DLD1 (cell line): Measurements from ENCODE around the gene CYB5R3.
"Not testable (repeated sequence)": the region's sequence is repeated elsewhere in the genome, so short reads cannot be mapped to it uniquely, and the experiment has no call there.

ENCODE experiments used
- in situ Hi-C: cut with HindIII; loops from 2 replicates; pipeline ENCODE4 v1.10.0; 2017; ENCODE audit warnings: low sequenced_read_pairs

Gene CYB5R3

DNA sequence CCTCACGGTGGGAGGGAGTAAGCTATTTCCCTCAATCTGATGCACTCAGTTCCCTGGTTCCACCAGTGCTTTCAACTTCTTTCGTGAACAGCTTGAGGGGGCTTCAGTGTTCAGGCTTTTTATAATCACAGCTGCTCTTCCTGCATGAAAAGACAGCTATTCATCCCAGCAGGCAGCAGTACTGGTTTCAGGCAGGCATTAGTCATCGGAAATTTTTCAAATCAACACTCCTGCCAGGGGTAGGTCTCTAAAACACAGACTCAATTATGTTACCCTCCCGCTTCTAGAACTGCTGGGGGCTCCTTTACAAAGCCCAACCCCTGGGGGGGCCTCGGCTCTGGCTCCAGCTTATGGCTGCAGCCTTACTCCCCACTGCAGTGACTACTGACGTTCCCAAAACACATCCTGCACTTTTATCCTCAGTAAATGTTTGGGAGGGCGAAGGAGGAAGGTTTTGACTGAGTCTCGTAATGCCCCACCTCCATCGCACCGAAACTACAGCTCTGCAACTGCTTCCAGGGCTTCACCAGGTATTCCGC is 40.3 kb downstream of the CYB5R3 start:
- in situ Hi-C loops = no loop called here

DNA sequence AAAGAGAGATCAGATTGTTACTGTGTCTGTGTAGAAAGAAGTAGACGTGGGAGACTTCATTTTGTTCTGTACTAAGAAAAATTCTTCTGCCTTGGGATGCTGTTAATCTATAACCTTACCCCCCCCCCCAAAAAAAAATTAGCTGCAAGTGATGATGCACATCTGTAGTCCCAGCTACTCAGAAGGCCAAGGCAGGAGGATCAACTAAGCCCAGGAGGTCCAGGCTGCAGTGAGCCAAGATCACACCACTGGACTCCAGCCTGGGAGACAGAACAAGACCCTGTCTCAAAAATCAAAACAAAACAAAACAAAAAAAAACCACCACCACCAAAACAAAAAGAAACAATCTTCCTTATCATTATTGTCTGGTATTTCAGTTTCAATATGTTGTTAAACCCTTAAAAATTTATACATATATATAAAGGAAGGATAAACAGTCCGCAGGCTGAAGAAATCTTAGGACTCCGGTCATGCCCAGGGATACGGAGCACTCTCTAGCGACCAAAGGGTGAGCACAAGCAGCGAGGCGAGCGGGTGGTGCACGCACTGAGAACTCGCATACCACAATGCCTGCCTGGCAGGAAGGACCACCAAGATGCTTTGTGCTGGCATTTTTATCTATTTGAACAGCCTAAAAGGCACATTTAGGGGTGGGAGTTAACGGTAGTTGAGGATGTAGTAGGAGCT is 40.9 kb downstream of the CYB5R3 start:
- in situ Hi-C loops = no loop called here

DNA sequence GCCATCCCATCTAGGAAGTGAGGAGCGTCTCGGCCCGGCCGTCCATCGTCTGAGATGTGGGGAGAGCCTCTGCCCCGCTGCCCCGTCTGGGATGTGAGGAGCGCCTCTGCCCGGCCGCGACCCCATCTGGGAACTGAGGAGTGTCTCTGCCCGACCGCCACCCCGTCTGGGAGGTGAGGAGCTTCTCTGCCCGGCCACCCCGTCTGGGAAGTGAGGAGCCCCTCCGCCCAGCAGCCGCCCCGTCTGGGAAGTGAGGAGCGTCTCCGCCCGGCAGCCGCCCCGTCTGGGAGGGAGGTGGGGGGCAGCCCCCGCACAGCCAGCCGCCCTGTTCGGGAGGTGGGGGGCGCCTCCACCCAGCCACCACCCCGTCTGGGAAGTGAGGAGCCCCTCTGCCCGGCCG is 41.6 kb downstream of the CYB5R3 start:
- in situ Hi-C loops = not testable (repeated sequence)

DNA sequence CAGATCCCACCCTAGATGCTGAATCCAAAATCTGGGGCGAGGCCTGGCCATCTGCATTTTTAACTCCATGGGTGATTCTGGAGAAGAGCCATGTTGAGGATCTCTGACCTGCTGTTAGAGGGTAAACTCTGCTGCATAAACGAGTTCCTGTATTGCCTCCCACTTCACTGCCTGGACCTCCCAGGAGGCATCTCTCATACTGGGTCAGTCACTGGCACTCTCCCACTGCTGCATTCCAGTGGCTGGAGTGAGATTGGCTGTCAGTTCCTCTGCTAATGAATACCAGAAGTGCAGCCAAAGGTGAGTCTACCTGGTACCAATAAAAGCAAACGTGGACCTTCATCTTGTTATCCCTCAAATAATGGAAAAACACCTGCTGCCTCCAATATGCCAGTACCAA is 44.8 kb downstream of the CYB5R3 start:
- in situ Hi-C loops = no loop called here

DNA sequence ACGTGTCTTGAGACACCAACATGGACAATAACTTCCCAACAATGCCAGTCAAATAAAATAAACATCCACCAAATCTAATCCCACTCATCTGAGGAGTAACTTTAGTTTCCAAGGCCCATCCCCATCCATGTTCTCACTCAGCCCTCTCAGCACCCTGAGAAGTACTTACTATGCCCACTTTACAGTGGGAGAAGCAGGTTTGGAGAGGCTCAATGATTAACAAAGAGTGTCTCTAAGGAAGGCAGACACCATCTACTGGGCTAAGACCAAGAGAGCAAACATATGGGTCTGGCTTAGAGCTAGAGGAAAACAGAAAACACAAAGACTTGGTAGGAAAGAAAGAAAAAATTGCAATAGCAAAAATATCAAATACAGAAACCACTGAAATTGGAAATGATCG is 45.8 kb downstream of the CYB5R3 start:
- in situ Hi-C loops = no loop called here

DNA sequence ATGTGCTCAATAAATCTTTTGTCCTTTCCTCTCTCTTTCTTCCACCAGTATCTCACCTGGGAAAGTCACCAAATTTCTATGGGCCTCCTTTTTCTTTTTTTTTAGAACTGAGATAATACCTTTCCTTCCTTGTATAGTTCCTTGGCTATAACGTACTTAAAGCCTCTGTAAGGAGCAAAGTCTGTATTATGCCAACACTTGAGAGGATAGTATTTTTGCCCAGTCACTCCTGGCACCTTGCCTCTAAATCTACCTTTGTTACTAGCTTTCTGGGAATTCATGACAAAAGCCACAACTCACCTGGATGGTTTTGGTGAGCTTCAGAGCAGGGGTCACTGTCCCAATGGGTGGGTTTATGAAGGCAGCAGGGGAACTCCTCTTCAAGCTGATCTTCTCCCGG is 46.7 kb downstream of the CYB5R3 start:
- in situ Hi-C loops = no loop called here

DNA sequence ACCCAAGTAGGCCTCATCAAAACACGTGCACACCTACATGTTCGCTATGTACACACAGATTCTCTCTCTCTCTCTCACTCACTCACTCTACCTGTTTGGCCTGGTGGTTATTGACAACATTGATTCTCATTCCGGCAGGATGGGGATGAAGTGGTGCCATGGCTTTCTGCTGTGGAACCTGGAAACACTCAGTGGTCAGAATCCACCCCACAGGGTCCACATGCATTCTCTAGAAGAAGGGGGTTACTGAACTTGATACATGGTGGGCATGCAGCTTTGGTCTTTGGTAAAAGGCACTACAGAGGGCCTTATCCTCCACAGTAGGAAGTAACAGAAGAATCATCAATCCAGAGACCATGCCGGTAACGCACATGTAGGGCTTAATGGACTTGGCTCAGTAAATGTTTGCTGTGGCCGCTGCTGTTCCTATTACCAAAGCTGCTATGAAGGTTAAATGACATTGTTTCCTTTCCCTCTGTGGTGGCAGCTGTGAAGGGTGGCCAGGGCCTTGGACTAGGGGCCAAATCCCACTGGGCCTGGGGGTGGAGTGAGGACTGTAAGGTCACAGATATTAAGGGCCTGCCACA is 47.2 kb downstream of the CYB5R3 start:
- in situ Hi-C loops = no loop called here

DNA sequence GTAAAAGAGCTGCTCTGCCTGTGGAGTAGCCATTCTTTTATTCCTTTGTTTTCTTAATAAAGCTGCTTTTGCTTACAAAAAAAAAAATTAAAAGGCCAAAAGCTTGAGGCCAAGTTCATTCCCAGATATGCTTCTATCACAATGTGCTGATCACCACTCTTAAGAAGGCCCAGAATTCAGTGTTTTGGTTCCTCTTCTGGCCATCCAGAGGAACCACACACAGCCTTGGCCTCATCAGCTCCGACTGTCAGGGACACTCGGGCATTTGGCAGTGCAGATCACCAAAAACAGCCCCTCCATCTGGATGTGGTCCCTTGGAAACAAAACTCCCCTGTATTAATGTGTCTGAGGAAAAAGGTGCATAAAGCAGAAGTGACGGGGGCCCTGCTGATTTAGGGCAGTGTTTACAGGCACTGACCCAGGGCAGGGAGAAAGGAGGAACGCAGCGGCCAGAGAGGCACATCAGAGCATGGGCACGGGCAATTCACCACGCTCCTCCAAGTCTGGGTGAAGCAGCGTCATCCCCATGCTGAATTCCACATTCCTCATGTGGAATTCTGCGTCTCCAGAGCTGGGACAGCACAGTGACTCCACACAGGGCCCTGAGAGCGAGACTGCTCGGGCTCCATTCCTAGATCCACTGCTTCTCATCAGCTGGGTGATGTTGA is 52.2 kb downstream of the CYB5R3 start:
- in situ Hi-C loops = no loop called here

DNA sequence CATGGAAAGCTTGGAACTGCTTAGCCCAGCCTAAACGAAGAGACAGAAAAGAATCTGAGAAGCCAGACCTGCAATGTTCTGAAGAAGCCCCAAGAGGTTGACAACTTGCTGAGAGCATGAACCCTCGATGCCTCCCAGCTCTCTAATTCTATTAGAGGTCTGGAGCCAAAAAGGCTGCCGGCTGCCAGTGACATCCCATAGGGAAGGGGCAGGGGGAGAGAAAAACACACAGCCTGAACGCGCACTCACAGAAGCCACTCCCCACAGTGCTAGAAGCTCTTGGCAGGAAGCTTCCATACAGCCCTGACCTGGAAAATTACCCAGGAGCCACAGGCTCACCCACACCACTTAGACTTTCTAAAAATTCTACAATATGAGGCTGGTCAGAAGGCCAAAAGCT is 52.9 kb downstream of the CYB5R3 start:
- in situ Hi-C loops = no loop called here

DNA sequence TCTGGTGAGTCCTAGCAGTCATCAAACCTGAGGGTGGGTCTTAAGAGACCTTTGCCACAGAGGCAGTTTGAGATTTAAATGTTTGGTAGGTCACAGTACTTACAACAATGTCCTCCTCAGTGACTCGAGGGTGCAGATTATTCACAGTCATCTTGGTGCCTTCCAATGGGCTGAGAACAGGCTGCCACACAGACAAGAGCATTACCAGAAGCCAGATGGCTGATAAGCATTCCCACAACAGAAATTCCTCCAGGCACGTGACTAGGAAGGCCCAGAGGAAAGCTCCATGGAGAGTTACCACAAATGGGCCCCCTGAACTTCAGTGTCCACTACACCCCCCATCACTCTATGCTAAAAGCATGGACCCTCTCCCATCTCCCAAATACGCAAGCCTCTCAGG is 53.8 kb downstream of the CYB5R3 start:
- in situ Hi-C loops = no loop called here

DNA sequence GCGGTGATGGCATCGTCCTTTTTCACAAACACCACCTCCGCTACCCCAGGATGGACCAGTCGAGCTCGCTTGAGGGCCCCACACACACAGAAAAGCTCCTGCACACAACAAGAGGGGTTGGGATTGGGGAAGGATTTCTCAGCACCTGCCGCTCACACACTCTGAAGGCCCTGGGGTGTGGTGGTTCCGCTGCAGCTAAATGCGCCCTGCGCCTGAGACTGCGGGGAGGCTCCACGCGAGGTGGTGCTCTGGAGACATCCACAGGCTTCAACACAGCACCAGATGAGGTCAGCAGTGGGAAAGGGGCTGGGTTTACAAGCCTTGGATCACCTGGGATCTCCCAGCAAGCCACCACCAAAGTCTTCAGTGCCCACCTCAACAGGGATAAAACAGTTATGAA is 57.2 kb downstream of the CYB5R3 start:
- in situ Hi-C loops = no loop called here

DNA sequence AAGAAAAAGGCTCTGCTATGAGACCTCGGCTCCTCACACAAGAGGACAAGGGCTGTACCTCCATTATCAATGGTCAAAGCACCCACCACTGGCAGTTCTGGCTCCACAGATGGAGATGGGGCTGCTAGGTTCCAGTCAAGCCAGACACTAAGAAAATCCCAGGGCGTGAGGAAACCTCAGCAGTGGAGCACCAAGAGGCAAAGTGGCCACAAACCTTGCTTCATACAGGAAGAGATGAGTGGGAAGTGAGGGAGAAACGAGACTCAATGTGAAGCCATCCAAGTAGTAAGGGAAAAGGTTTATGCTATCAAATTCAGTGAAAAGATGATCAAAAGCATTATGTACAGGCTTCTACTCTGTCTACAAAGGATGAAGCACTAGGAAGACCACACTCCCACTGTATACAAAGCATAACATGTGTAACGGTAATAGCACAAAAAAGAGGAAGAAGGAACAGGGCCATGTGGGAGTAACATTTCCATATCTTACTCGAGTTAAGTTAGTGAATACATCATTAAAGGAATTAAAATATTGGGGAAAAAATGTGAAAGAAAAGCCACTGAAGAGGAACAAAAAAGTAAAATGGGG is 61.5 kb downstream of the CYB5R3 start:
- in situ Hi-C loops = no loop called here

DNA sequence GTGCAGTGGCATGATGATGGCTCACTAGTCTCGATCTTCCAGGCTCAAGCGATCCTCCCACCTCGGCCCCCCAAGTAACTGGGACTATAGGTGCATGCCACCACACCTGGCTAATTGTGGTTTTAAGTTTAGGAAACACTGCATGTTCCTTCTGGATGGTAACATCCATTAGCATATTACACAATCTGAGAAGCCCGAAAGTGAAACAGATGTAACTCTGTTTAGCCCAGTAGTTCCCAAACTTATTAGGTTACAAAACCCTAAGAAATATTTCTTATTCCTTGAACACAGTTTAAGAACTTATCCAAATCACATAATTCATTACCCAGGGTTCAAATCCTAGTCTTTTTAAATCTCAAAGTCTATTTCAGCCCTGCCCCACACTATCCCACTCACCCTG is 62.8 kb downstream of the CYB5R3 start:
- in situ Hi-C loops = no loop called here

DNA sequence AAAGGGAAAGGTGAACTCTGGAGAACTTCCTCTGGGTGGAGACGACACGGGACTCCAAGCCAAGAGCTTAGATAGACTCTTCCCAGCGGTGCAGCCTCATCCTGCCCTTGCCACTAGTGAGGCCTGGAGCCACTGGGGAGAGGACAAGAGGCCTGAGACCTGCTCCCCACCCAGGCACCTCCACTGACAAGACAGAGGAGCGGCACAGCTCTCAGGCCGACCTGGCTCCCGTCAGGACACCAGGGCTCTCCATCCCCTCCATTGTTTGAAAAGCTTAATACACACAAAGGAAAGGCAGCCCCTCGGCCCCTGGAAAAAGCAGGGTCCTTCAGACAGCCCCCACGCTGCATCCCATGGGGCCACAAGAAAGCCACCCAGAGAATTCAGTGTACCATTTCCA is 64.1 kb downstream of the CYB5R3 start:
- in situ Hi-C loops = no loop called here

DNA sequence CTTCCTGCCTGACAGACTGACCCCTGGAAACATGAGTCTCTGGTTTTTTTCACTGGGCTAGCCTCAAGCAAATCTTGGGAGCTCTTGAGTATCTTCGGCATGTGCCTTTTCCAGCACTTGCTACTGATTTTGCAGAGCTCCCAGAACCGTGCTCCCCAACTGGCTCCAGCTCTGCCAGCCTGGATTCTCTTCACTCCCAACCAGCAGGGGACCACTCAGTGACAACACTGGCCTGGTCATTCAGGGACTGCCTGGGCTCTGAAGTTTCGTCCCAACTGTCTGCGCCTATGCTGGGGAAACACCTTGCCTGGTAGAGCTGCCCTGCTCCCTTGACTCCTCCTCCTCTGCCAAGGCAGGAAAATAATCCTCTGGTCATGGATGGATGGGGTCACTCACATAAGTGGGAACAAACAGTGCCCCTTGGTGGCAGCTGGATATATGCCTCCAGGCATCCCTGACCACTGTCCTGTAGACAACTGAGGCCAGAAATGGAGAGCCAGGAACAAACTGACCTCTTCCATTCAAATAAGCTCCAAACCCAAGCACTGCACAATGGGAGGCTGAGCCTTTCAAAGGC is 64.7 kb downstream of the CYB5R3 start:
- in situ Hi-C loops = no loop called here

DNA sequence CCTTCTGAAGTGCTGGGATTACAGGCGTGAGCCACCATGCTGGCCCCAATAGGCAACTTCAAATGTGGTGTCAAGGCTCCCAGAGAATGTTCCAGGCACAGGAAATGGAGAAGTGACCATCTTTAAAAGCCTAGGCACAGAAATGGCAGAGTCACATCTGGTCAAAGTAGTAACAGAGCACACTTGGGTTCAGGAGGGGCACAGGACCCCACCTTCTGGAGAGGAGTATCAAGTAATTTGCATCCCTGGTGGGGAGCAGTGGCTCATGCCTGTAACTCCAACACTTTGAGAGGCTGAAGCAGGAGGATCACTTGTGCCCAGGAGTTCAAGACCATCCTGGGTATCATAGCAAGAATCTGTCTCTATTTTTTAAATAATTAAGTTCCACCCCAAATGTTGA is 66.2 kb downstream of the CYB5R3 start:
- in situ Hi-C loops = no loop called here

DNA sequence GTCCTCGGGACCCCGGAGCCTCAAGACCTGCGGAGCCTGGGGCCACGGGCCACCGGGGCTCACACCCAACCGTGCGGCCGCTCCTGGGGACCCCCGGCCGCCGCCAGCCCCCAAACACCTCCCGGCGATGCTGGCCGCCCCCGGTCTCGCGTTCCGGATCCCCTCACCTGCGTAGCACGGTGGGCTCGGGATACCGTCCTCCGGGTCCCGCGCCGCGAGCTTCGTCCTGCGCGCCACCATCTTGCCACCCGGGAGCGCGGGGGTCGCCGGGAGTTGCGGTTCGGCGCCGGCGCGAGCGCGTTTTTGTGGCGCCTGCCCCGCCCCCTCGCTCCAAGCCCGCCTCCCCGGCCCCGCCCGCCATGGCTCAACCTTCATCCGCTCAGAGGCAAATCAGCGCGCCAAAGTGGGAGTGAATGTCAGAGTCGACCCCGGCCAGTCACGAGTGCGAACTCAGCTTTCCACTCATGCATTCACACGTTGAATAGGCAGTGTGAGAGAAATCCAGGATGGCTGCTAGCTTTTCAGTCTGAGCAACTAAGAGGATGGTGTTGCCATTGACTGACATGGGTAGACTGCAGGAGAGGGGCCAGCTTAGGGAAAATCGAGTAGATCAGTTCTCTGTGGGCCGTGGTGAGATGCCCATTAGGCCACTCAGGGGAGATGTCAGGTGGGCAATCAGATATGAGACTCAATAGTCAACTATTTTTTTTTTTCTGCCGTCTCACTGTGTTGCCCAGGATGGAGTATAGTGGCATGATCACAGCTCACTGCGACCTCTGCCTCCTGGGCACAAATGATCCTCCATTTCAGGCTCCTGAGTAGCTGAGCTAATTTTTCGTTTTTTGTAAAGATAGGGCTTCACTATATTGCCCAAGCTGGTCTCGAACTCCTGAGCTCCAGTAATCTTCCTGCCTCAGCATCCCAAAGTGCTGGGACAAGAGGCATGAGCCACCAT is 67.2 kb downstream of the CYB5R3 start:
- in situ Hi-C loops = no loop called here

DNA sequence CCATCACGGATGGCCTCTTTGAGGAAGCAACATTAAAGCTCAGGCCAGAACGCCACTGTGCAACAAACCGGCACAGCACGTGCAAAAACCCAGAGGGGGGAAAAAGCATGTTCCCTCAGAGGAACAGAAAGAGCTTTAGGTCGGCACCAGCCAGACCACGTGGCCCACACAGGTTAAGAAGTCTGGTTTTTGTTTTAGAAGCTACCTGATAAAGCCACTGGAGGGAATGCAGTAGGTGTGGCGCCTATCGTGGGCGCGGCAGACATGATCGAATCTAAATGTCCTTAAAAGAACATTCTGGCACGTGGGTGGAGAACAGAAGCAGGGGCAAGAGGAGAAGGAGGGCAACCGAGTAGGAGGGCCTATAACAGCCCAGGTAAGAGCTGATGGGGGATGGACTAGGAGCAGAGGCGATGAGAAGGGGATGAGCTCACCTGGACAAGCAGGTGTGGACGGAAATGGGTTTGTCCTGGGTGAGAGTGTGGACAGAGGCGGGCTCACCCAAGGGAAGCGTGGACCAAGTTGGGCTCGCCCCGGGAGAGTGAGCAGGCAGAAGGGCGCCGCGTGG is 67.9 kb downstream of the CYB5R3 start:
- in situ Hi-C loops = not testable (repeated sequence)

DNA sequence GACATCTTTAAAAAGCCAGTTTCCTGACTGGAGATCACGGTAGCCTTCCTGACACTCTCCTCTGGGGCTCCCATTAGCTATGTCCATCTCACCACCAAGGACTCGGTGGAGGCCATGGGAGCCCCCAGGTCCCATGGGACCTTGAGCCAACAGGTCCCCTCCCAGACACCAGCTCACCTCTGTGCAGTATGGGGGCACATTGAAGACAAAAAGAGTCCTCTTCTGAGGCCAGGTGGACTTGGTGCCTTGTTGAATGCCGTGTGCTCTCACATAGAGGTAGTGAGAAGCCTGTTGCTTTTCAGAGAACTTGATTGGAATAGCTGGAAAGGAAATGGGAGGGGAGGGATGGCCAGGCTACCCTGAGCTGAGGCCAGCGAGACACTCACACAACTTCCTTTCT is 69.2 kb downstream of the CYB5R3 start:
- in situ Hi-C loops = not testable (repeated sequence)

DNA sequence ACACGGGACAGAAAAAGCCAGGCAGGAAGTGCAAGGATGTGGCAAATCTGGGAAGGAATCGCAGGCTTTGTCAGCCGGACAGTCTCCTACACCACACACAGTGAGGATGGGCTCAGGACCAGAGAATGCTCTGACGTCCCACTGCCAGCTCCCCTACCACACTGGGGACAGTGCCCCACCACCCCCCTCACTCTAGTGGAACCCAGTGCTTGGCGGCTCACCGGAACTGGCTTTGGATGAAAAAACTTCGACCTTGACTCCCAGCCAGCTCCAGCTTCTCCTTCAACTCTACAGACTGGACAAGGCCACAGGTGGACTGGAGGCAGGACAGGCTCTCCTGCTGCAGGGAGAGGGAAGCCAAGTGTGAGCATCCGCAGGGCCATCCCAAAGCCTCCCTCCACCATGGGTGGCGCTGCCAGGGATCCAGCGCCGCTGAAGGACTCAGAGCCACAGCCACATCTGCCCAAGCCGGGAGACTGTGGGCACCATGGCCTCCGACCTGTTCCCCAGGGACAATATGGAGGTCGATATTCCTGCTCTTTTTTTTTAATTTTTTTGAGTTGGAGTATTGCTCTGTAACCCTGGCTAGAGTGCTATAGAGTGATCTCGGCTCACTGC is 71.5 kb downstream of the CYB5R3 start:
- in situ Hi-C loops = no loop called here
